GM23248 (cell line): ENCODE measurements around the gene CTNNA3. TPM values are rescaled to one million over a fixed set of nuclear protein-coding genes. Genes with fewer than 3 reads are reported as not detected.

Experiments
- DNase-seq: peaks from one replicate; pipeline ENCODE4 v3.0.0-alpha.2; 2015
- H2AFZ ChIP-seq: fragments of 200-600 bp; sonication (generic); 2 replicates; pipeline ENCODE4 v1.6.1; 2016; ENCODE audit warnings: antibody characterized with exemption
- H3F3A ChIP-seq: fragments of 200-600 bp; sonication (generic); 2 replicates; pipeline ENCODE4 v1.6.1; 2016; ENCODE audit warnings: mild to moderate bottlenecking, antibody characterized with exemption, mixed run types; ENCODE audit not compliant: insufficient read depth
- H3K27ac ChIP-seq: fragments of 200-600 bp; sonication (generic); 2 replicates; pipeline ENCODE4 v1.5.1; 2016; ENCODE audit warnings: mild to moderate bottlenecking
- H3K27me3 ChIP-seq: fragments of 200-600 bp; sonication (generic); replicated peaks from 2 replicates; pipeline ENCODE4 v1.6.1; 2016; ENCODE audit warnings: mild to moderate bottlenecking; ENCODE audit not compliant: insufficient read depth
- H3K36me3 ChIP-seq: fragments of 200-600 bp; sonication (generic); 2 replicates; pipeline ENCODE4 v1.6.1; 2016; ENCODE audit warnings: low read depth, mild to moderate bottlenecking
- H3K4me1 ChIP-seq: fragments of 200-600 bp; sonication (generic); 2 replicates; pipeline ENCODE4 v1.6.1; 2016; ENCODE audit warnings: mild to moderate bottlenecking; ENCODE audit not compliant: insufficient read depth
- H3K4me2 ChIP-seq: fragments of 200-600 bp; sonication (generic); one replicate; pipeline ENCODE4 v1.6.1; 2016; ENCODE audit warnings: mild to moderate bottlenecking; ENCODE audit not compliant: unreplicated experiment
- H3K4me3 ChIP-seq: fragments of 200-600 bp; sonication (generic); 2 replicates; pipeline ENCODE4 v1.5.1; 2016; ENCODE audit warnings: mild to moderate bottlenecking
- H3K79me2 ChIP-seq: fragments of 200-600 bp; sonication (generic); 2 replicates; pipeline ENCODE4 v1.6.1; 2016; ENCODE audit warnings: mild to moderate bottlenecking; ENCODE audit not compliant: insufficient read depth
- H3K9ac ChIP-seq: fragments of 200-600 bp; sonication (generic); 2 replicates; pipeline ENCODE4 v1.6.1; 2016; ENCODE audit warnings: mild to moderate bottlenecking
- H3K9me2 ChIP-seq: fragments of 200-600 bp; sonication (generic); 2 replicates; pipeline ENCODE4 v1.6.1; 2016; ENCODE audit warnings: mixed run types, mild to moderate bottlenecking, moderate library complexity; ENCODE audit not compliant: insufficient read depth
- H3K9me3 ChIP-seq: fragments of 200-600 bp; sonication (generic); one replicate; pipeline ENCODE4 v1.6.1; 2017; ENCODE audit warnings: low read depth
- H4K20me1 ChIP-seq: fragments of 200-600 bp; sonication (generic); 2 replicates; pipeline ENCODE4 v1.6.0; 2016; ENCODE audit not compliant: insufficient read depth
- EZH2 ChIP-seq: fragments of 200-600 bp; sonication (generic); IDR thresholded peaks from 2 replicates; pipeline ENCODE4 v1.6.1; 2018; ENCODE audit warnings: antibody characterized with exemption, mild to moderate bottlenecking; ENCODE audit not compliant: insufficient read depth, poor library complexity, severe bottlenecking
- EZH2phosphoT487 ChIP-seq: fragments of 200-600 bp; sonication (generic); IDR thresholded peaks from 2 replicates; pipeline ENCODE4 v1.6.1; 2018; ENCODE audit warnings: antibody characterized with exemption, moderate library complexity, mild to moderate bottlenecking, low read depth; ENCODE audit not compliant: insufficient read depth
- WGBS, 2 experiments: methylation state at CpG; one replicate each; pipeline ENCODE4 v1.1.6; 2015 to 2017; ENCODE audit warnings: low lambda C conversion rate in 2 of 2, low coverage in 1 of 2; ENCODE audit errors: missing lambda C conversion rate in 2 of 2; 5-methylcytosine and 5-hydroxymethylcytosine counted together
- in situ Hi-C: fragments of 300-500 bp; cut with MboI; formaldehyde crosslinking; loops from 2 replicates; pipeline ENCODE4 v1.15.0; 2020
- polyA plus RNA-seq: library from polyadenylated mRNA; unstranded; fragments of >200 nt; fragmentation: Nextera tagmentation; extraction: Ambion mirVana; gene quantifications from 2 replicates; pipeline ENCODE4 v1.2.1, GENCODE V29; 2016
- total RNA-seq: library from RNA; depleted of rRNA; stranded (reverse); fragments of >200 nt; shearing (Covaris generic); gene quantifications from 2 replicates; pipeline ENCODE4 v1.2.3, GENCODE V29; 2014

The CTNNA3 gene
- total and polyA plus RNA-seq, 2 experiments from 2014 or later = not detected

DNA sequence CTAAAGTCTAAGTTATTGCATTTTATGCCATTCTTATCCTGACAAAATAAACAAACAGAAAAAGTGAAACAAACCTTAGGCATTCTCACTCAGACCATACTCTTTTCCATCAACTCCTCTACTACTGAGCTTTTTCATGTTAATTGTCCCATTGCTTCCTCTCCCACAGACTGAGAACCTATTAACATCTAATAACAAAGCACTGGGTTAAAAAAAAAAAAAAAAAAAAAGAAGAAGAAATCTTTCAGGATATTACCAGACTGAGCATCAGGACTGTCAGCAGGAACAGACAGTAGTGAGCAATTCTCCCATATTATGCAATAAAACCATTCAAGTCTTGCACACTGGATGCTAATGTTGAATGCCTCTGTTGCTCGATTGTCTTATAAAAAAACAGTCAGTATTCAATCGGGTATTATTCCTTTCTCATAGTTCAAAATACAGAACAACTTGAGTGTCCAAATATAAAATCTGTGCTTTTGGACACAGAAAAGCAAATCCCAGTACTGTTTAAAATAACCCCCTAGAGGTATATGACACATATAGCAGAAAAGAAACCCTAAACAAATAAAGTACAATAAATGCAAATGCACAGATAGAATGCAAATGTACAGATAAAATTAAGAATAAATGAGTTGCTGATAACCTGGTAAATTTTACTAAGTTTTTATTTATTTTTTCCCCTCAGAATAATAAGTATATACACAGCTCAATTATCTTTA is 1301.5 kb downstream of the CTNNA3 start:
- in situ Hi-C loops = no loop called here
- H3F3A ChIP-seq = no peaks in the 10 kb centered on the region
- H3K4me2 ChIP-seq = no peak overlapping the region
- no peak overlapping the region for H2AFZ ChIP-seq
- DNase-seq = no peak
- H3K27me3 ChIP-seq = no peaks in the 10 kb centered on the region
- no peaks in the 10 kb centered on the region for H4K20me1 ChIP-seq
- H3K9me3 ChIP-seq = no peaks in the 10 kb centered on the region
- no peak for TF ChIP-seq EZH2phosphoT487
- no peak for TF ChIP-seq EZH2
- H3K9ac ChIP-seq = no peak overlapping the region
- H3K79me2 ChIP-seq = no peaks in the 10 kb centered on the region
- H3K9me2 ChIP-seq = no peaks in the 10 kb centered on the region
- H3K4me3 ChIP-seq = no peak overlapping the region
- H3K4me1 ChIP-seq = no peaks in the 10 kb centered on the region
- WGBS, 2 experiments = 5% methylated on average over 2 of the region's 2 CpGs
- H3K27ac ChIP-seq = no peak overlapping the region
- H3K36me3 ChIP-seq = no peaks in the 10 kb centered on the region

DNA sequence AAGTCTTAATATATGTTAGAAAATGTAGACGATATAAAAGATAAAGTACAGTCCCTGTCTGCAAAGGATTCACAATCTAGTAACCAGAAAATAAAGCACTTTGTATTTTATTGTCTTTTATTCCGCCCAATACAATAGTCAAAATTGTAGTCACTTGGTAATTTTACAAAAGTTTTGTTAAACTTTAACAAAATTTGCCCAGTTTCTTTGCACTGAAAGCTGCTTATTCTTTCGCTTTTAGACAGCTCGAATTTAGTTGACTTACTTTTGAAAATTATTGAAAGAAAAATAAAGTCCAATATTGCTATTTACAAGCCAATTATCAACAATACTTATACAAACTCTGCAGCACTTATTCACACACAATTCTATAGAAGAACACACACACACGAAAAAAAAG is 1305.1 kb downstream of the CTNNA3 start:
- Histone ChIP-seq H3K9me2 (no peaks in the 10 kb centered on the region), H3F3A (no peaks in the 10 kb centered on the region), H3K27ac (no peak overlapping the region), H2AFZ (no peak overlapping the region), H3K79me2 (no peaks in the 10 kb centered on the region), H3K9me3 (no peaks in the 10 kb centered on the region), H3K9ac (no peak overlapping the region), H3K4me2 (no peak overlapping the region), H3K27me3 (no peaks in the 10 kb centered on the region), H3K4me1 (no peaks in the 10 kb centered on the region), H3K4me3 (no peak overlapping the region), H4K20me1 (no peaks in the 10 kb centered on the region), H3K36me3 (no peaks in the 10 kb centered on the region)
- no peak for DNase-seq
- TF ChIP-seq EZH2 (no peak), EZH2phosphoT487 (no peak)
- in situ Hi-C loops = no loop called here
- WGBS, 2 experiments = 12 to 13% methylated on average over 5 of the region's 5 CpGs

DNA sequence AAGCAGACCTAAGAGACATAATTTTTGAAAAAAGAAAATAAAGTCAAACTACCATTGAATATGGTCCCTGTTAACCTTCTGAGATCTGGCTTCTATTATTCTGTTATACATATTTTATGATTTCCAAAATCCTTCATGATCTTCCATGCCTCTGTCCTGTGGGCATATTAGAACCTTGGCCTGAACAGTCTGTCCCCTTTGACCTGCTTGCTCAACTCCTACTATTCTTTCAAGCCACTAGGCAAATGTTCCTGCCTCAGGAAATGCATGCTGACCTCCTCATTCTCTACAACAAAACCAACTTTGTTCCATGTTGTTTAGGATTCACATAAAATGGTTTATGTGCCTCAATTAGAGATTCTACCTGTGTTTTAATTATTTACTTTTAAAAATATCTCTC is 1315.0 kb downstream of the CTNNA3 start:
- H3K4me1 ChIP-seq = no peaks in the 10 kb centered on the region
- no peaks in the 10 kb centered on the region for H3F3A ChIP-seq
- TF ChIP-seq EZH2 = no peak
- TF ChIP-seq EZH2phosphoT487 = no peak
- no peaks in the 10 kb centered on the region for H3K27me3 ChIP-seq
- H2AFZ ChIP-seq = no peak overlapping the region
- no peak overlapping the region for H3K4me3 ChIP-seq
- no peaks in the 10 kb centered on the region for H3K79me2 ChIP-seq
- H3K27ac ChIP-seq = no peak overlapping the region
- no peaks in the 10 kb centered on the region for H3K9me3 ChIP-seq
- H3K9me2 ChIP-seq = no peaks in the 10 kb centered on the region
- no peak for DNase-seq
- no peak overlapping the region for H3K9ac ChIP-seq
- in situ Hi-C loops = no loop called here
- H3K4me2 ChIP-seq = no peak overlapping the region
- H4K20me1 ChIP-seq = no peaks in the 10 kb centered on the region
- H3K36me3 ChIP-seq = no peaks in the 10 kb centered on the region

DNA sequence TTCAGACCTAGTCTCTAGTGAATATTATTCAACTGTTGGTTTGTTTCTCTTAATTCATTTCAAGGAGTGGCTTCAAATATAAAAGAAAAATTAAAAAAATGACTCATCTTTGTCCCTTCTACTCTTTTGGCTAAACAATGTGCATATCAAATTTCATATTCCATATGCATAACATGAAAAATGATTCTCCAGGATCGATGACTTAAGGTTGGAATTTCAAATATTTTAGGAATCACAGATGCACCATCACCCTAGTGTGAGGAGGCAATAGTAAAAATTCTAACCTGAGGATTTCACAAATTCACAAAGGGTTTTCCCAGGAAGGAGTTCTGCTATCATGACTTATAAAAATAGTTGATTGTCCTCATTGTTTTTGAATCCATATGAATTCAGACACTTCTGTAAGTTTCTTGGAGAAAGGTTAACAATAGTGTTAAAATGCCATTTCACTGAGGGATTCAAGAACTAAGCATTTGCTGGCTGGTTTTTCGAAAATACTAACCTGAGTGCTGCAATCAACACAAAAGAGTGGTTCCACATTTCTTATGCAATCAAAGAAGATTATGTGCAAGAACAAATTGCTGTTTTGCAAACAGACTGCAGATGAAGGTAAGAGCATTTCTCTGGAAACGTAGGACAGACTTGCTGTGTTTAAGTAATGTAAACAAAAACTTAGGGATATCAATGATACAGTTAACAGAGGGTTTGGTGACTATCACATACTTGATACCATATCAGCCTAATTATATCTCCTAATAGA is 1317.7 kb downstream of the CTNNA3 start:
- WGBS, 2 experiments = 3 to 5% methylated on average over 3 of the region's 3 CpGs
- H3K9me3 ChIP-seq = no peaks in the 10 kb centered on the region
- no peak overlapping the region for H3K9ac ChIP-seq
- no peak overlapping the region for H3K4me2 ChIP-seq
- no peaks in the 10 kb centered on the region for H3K9me2 ChIP-seq
- H3K27ac ChIP-seq = no peak overlapping the region
- H3K79me2 ChIP-seq = no peaks in the 10 kb centered on the region
- no peaks in the 10 kb centered on the region for H4K20me1 ChIP-seq
- TF ChIP-seq EZH2 = no peak
- TF ChIP-seq EZH2phosphoT487 = no peak
- no peaks in the 10 kb centered on the region for H3K4me1 ChIP-seq
- no peak for DNase-seq
- no peak overlapping the region for H3K4me3 ChIP-seq
- H3K27me3 ChIP-seq = no peaks in the 10 kb centered on the region
- no peaks in the 10 kb centered on the region for H3K36me3 ChIP-seq
- no peak overlapping the region for H2AFZ ChIP-seq
- in situ Hi-C loops = no loop called here
- no peaks in the 10 kb centered on the region for H3F3A ChIP-seq
